ENCODE data around the gene SETBP1. TPM values are rescaled to one million over a fixed set of nuclear protein-coding genes. Genes with fewer than 3 reads are reported as not detected.

Gene SETBP1
- total RNA-seq, 1 experiment from 2014 or later: 9.6 TPM

DNA sequence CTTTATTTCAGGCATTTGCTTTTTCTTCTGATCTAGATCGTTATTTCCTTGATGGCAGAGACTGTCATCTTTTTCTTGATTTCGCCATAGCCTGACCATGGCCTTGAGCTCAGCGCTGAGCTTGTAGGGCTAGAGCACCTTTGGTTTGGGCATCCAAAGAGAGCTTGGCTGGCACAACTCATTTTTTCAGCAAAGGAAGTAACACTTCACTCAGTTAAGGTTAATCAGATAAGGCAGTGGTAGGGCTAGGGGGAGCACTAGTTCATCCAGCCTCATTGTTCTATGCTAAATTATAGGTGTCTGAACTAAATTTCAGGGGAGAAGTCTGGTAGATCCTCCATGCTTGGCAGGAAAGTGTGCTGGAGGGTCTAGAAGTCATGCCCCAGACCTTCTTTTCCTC lies 125.0 kb downstream of the SETBP1 start (continued):
- TF ChIP-seq, protein P1, sequence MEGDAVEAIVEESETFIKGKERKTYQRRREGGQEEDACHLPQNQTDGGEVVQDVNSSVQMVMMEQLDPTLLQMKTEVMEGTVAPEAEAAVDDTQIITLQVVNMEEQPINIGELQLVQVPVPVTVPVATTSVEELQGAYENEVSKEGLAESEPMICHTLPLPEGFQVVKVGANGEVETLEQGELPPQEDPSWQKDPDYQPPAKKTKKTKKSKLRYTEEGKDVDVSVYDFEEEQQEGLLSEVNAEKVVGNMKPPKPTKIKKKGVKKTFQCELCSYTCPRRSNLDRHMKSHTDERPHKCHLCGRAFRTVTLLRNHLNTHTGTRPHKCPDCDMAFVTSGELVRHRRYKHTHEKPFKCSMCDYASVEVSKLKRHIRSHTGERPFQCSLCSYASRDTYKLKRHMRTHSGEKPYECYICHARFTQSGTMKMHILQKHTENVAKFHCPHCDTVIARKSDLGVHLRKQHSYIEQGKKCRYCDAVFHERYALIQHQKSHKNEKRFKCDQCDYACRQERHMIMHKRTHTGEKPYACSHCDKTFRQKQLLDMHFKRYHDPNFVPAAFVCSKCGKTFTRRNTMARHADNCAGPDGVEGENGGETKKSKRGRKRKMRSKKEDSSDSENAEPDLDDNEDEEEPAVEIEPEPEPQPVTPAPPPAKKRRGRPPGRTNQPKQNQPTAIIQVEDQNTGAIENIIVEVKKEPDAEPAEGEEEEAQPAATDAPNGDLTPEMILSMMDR (IDR thresholded peaks at IDR 0.05): no peak
- no peak for TF ChIP-seq FOXJ3 (CRISPR knock-in tag; IDR thresholded peaks at IDR 0.05; ENCODE audit: borderline replicate concordance)

DNA sequence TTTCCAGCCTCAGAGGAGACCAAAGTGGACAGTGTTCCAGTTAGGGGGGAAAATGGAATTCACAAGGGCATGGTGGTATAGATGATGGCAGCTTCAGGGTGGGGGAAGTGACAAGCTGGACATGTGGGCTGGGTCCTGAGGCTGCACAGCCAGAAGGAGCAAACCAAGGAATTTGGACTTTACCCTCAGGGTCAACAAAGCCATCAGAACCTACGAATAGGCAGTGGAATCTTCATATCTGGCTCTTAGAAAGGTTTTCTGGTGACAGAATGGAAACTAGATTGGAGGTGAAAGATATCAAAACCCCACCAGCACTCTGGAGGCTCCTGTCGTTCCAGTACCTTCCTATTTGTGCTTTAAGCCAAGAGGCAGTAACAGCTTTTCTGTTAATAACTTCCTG lies 127.1 kb downstream of the SETBP1 start:
- ChIA-PET POLR2A (no interaction called here), CTCF (no interaction called here)
- no peak for DNase-seq (ENCODE audit: low spot score)
- TF ChIP-seq, protein P2, sequence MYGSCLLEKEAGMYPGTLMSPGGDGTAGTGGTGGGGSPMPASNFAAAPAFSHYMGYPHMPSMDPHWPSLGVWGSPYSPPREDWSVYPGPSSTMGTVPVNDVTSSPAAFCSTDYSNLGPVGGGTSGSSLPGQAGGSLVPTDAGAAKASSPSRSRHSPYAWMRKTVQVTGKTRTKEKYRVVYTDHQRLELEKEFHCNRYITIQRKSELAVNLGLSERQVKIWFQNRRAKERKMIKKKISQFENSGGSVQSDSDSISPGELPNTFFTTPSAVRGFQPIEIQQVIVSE (CRISPR knock-in tag; IDR thresholded peaks at IDR 0.05; ENCODE audit: borderline replicate concordance): no peak
- TF ChIP-seq, protein P1 (IDR thresholded peaks at IDR 0.05): no peak
- TF ChIP-seq, protein P3, sequence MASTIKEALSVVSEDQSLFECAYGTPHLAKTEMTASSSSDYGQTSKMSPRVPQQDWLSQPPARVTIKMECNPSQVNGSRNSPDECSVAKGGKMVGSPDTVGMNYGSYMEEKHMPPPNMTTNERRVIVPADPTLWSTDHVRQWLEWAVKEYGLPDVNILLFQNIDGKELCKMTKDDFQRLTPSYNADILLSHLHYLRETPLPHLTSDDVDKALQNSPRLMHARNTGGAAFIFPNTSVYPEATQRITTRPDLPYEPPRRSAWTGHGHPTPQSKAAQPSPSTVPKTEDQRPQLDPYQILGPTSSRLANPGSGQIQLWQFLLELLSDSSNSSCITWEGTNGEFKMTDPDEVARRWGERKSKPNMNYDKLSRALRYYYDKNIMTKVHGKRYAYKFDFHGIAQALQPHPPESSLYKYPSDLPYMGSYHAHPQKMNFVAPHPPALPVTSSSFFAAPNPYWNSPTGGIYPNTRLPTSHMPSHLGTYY (CRISPR knock-in tag; IDR thresholded peaks at IDR 0.05): no peak
- TF ChIP-seq GABPB1 (CRISPR knock-in tag; IDR thresholded peaks at IDR 0.05) (no peak), SOX15 (CRISPR knock-in tag; IDR thresholded peaks at IDR 0.05) (no peak), HMGA2 (CRISPR knock-in tag; IDR thresholded peaks at IDR 0.05) (no peak), TCF7 (CRISPR knock-in tag; IDR thresholded peaks at IDR 0.05; ENCODE audit: low read depth) (no peak), FOXJ3 (CRISPR knock-in tag; IDR thresholded peaks at IDR 0.05; ENCODE audit: borderline replicate concordance) (no peak), ZNF671 (CRISPR knock-in tag; IDR thresholded peaks at IDR 0.05) (no peak)
- TF ChIP-seq, protein P4, sequence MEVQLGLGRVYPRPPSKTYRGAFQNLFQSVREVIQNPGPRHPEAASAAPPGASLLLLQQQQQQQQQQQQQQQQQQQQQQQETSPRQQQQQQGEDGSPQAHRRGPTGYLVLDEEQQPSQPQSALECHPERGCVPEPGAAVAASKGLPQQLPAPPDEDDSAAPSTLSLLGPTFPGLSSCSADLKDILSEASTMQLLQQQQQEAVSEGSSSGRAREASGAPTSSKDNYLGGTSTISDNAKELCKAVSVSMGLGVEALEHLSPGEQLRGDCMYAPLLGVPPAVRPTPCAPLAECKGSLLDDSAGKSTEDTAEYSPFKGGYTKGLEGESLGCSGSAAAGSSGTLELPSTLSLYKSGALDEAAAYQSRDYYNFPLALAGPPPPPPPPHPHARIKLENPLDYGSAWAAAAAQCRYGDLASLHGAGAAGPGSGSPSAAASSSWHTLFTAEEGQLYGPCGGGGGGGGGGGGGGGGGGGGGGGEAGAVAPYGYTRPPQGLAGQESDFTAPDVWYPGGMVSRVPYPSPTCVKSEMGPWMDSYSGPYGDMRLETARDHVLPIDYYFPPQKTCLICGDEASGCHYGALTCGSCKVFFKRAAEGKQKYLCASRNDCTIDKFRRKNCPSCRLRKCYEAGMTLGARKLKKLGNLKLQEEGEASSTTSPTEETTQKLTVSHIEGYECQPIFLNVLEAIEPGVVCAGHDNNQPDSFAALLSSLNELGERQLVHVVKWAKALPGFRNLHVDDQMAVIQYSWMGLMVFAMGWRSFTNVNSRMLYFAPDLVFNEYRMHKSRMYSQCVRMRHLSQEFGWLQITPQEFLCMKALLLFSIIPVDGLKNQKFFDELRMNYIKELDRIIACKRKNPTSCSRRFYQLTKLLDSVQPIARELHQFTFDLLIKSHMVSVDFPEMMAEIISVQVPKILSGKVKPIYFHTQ (CRISPR knock-in tag; IDR thresholded peaks at IDR 0.05): no peak
- TF ChIP-seq, protein P5, sequence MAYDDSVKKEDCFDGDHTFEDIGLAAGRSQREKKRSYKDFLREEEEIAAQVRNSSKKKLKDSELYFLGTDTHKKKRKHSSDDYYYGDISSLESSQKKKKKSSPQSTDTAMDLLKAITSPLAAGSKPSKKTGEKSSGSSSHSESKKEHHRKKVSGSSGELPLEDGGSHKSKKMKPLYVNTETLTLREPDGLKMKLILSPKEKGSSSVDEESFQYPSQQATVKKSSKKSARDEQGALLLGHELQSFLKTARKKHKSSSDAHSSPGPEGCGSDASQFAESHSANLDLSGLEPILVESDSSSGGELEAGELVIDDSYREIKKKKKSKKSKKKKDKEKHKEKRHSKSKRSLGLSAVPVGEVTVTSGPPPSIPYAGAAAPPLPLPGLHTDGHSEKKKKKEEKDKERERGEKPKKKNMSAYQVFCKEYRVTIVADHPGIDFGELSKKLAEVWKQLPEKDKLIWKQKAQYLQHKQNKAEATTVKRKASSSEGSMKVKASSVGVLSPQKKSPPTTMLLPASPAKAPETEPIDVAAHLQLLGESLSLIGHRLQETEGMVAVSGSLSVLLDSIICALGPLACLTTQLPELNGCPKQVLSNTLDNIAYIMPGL (CRISPR knock-in tag; IDR thresholded peaks at IDR 0.05): no peak
- TF ChIP-seq, protein P6, sequence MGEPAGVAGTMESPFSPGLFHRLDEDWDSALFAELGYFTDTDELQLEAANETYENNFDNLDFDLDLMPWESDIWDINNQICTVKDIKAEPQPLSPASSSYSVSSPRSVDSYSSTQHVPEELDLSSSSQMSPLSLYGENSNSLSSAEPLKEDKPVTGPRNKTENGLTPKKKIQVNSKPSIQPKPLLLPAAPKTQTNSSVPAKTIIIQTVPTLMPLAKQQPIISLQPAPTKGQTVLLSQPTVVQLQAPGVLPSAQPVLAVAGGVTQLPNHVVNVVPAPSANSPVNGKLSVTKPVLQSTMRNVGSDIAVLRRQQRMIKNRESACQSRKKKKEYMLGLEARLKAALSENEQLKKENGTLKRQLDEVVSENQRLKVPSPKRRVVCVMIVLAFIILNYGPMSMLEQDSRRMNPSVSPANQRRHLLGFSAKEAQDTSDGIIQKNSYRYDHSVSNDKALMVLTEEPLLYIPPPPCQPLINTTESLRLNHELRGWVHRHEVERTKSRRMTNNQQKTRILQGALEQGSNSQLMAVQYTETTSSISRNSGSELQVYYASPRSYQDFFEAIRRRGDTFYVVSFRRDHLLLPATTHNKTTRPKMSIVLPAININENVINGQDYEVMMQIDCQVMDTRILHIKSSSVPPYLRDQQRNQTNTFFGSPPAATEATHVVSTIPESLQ (CRISPR knock-in tag; IDR thresholded peaks at IDR 0.05): no peak
- TF ChIP-seq, protein P7, sequence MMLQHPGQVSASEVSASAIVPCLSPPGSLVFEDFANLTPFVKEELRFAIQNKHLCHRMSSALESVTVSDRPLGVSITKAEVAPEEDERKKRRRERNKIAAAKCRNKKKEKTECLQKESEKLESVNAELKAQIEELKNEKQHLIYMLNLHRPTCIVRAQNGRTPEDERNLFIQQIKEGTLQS (CRISPR knock-in tag; conservative IDR thresholded peaks at IDR 0.05): no peak
- TF ChIP-seq, protein P8, sequence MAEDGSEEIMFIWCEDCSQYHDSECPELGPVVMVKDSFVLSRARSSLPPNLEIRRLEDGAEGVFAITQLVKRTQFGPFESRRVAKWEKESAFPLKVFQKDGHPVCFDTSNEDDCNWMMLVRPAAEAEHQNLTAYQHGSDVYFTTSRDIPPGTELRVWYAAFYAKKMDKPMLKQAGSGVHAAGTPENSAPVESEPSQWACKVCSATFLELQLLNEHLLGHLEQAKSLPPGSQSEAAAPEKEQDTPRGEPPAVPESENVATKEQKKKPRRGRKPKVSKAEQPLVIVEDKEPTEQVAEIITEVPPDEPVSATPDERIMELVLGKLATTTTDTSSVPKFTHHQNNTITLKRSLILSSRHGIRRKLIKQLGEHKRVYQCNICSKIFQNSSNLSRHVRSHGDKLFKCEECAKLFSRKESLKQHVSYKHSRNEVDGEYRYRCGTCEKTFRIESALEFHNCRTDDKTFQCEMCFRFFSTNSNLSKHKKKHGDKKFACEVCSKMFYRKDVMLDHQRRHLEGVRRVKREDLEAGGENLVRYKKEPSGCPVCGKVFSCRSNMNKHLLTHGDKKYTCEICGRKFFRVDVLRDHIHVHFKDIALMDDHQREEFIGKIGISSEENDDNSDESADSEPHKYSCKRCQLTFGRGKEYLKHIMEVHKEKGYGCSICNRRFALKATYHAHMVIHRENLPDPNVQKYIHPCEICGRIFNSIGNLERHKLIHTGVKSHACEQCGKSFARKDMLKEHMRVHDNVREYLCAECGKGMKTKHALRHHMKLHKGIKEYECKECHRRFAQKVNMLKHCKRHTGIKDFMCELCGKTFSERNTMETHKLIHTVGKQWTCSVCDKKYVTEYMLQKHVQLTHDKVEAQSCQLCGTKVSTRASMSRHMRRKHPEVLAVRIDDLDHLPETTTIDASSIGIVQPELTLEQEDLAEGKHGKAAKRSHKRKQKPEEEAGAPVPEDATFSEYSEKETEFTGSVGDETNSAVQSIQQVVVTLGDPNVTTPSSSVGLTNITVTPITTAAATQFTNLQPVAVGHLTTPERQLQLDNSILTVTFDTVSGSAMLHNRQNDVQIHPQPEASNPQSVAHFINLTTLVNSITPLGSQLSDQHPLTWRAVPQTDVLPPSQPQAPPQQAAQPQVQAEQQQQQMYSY (CRISPR knock-in tag; IDR thresholded peaks at IDR 0.05): no peak

More for the DNA sequence above, 127.1 kb downstream of the SETBP1 start:
- no peak for ATAC-seq
- H3K9me3 Mint-ChIP-seq: no peaks in the 10 kb centered on the region
- no peaks in the 10 kb centered on the region for H3K36me3 Mint-ChIP-seq
- H3K4me3 Mint-ChIP-seq: no peak overlapping the region
- no peaks in the 10 kb centered on the region for H3K27me3 Mint-ChIP-seq (ENCODE audit: low read depth)
- peaks cover 30% of the 10 kb centered on the region for H3K4me1 Mint-ChIP-seq
- H3K27ac Mint-ChIP-seq: no peak overlapping the region
